Loucy (cell line): ENCODE results near the gene HPCA.

Source experiments
- H2AFZ ChIP-seq: fragments of 200-600 bp; sonication (generic); 2 replicates; pipeline ENCODE4 v1.6.0; 2016; ENCODE audit warnings: antibody characterized with exemption, mild to moderate bottlenecking, low read length, moderate library complexity
- H3F3A ChIP-seq: fragments of 200-600 bp; 2 replicates; pipeline ENCODE4 v1.6.0; 2016; ENCODE audit warnings: antibody characterized with exemption, low read depth, mild to moderate bottlenecking
- H3K27me3 ChIP-seq: fragments of 200-600 bp; sonication (generic); 2 replicates; pipeline ENCODE4 v1.6.1; 2014; ENCODE audit warnings: low read length, mild to moderate bottlenecking; ENCODE audit not compliant: insufficient read depth, poor library complexity, severe bottlenecking
- H3K36me3 ChIP-seq: fragments of 200-600 bp; sonication (generic); 2 replicates; pipeline ENCODE4 v1.6.1; 2016; ENCODE audit warnings: low read length; ENCODE audit not compliant: insufficient read depth
- H3K4me1 ChIP-seq: fragments of 200-600 bp; sonication (generic); 2 replicates; pipeline ENCODE4 v1.5.1; 2014; ENCODE audit warnings: low read length, mild to moderate bottlenecking; ENCODE audit not compliant: insufficient read depth, poor library complexity, severe bottlenecking
- H3K4me2 ChIP-seq: fragments of 200-600 bp; sonication (generic); 2 replicates; pipeline ENCODE4 v1.6.0; 2014; ENCODE audit warnings: antibody characterized with exemption, low read length, low read depth, mild to moderate bottlenecking; ENCODE audit not compliant: poor library complexity, severe bottlenecking
- H3K4me3 ChIP-seq: fragments of 200-600 bp; sonication (generic); 2 replicates; pipeline ENCODE4 v1.5.1; 2014; ENCODE audit warnings: low read length, mild to moderate bottlenecking, mixed read lengths; ENCODE audit not compliant: poor library complexity, severe bottlenecking
- H3K79me2 ChIP-seq: fragments of 200-600 bp; sonication (generic); 2 replicates; pipeline ENCODE4 v1.6.1; 2014; ENCODE audit warnings: low read length; ENCODE audit not compliant: insufficient read depth
- H3K9ac ChIP-seq: fragments of 200-600 bp; sonication (generic); 2 replicates; pipeline ENCODE4 v1.6.0; 2014; ENCODE audit warnings: mild to moderate bottlenecking, low read depth, low read length, moderate library complexity; ENCODE audit not compliant: poor library complexity, severe bottlenecking
- H3K9me2 ChIP-seq: fragments of 200-600 bp; sonication (generic); replicated peaks from 2 replicates; pipeline ENCODE4 v1.6.1; 2016; ENCODE audit warnings: low read depth, low read length, mixed read lengths
- H3K9me3 ChIP-seq: fragments of 200-600 bp; sonication (generic); 2 replicates; pipeline ENCODE4 v1.6.1; 2014; ENCODE audit warnings: mild to moderate bottlenecking, antibody characterized with exemption, low read length, low read depth; ENCODE audit not compliant: insufficient read depth
- H4K20me1 ChIP-seq: fragments of 200-600 bp; sonication (generic); 2 replicates; pipeline ENCODE4 v1.6.0; 2014; ENCODE audit warnings: antibody characterized with exemption, low read length, mild to moderate bottlenecking; ENCODE audit not compliant: insufficient read depth, poor library complexity, severe bottlenecking
- EZH2phosphoT487 ChIP-seq: fragments of 200-600 bp; IDR thresholded peaks from 2 replicates; pipeline ENCODE4 v1.6.1; 2018; ENCODE audit warnings: antibody characterized with exemption, mild to moderate bottlenecking, moderate library complexity, borderline replicate concordance
- TF ChIP-seq, protein P1 (sequence below): fragments of 200-600 bp; sonication (generic); conservative IDR thresholded peaks from 2 replicates; pipeline ENCODE4 v1.5.1; 2014; ENCODE audit warnings: mild to moderate bottlenecking, antibody characterized with exemption, low read length

Gene HPCA

DNA sequence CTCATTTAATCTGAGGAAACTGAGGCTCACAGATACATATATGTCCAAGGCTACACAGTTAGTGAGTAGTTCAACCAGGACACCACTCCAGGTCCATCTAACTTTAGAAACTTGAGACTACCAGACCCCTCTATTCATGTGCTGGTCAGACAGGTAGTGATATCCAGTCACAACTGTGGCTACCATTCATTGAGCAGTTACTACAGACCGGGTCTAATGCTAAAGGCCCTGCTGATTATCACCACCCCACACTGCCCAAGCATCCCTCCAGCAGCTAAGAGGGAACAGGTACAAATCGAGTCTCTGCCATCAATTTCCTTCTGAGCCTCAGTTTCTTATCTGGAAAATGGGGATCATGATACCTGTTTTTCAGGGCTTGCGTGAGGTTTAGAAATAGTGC is 5.3 kb downstream of the HPCA start:
- Histone ChIP-seq H4K20me1 (no peaks in the 10 kb centered on the region), H3K27me3 (no peaks in the 10 kb centered on the region), H3K36me3 (no peaks in the 10 kb centered on the region), H3K9me2 (no peaks in the 10 kb centered on the region), H3K9ac (no peak overlapping the region), H3K4me2 (no peak overlapping the region), H3K4me1 (no peaks in the 10 kb centered on the region), H2AFZ (no peak overlapping the region), H3K79me2 (no peaks in the 10 kb centered on the region), H3F3A (no peaks in the 10 kb centered on the region), H3K4me3 (no peak overlapping the region), H3K9me3 (no peaks in the 10 kb centered on the region)
- TF ChIP-seq, protein P1, sequence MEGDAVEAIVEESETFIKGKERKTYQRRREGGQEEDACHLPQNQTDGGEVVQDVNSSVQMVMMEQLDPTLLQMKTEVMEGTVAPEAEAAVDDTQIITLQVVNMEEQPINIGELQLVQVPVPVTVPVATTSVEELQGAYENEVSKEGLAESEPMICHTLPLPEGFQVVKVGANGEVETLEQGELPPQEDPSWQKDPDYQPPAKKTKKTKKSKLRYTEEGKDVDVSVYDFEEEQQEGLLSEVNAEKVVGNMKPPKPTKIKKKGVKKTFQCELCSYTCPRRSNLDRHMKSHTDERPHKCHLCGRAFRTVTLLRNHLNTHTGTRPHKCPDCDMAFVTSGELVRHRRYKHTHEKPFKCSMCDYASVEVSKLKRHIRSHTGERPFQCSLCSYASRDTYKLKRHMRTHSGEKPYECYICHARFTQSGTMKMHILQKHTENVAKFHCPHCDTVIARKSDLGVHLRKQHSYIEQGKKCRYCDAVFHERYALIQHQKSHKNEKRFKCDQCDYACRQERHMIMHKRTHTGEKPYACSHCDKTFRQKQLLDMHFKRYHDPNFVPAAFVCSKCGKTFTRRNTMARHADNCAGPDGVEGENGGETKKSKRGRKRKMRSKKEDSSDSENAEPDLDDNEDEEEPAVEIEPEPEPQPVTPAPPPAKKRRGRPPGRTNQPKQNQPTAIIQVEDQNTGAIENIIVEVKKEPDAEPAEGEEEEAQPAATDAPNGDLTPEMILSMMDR, result no peak
- TF ChIP-seq EZH2phosphoT487, result no peak

DNA sequence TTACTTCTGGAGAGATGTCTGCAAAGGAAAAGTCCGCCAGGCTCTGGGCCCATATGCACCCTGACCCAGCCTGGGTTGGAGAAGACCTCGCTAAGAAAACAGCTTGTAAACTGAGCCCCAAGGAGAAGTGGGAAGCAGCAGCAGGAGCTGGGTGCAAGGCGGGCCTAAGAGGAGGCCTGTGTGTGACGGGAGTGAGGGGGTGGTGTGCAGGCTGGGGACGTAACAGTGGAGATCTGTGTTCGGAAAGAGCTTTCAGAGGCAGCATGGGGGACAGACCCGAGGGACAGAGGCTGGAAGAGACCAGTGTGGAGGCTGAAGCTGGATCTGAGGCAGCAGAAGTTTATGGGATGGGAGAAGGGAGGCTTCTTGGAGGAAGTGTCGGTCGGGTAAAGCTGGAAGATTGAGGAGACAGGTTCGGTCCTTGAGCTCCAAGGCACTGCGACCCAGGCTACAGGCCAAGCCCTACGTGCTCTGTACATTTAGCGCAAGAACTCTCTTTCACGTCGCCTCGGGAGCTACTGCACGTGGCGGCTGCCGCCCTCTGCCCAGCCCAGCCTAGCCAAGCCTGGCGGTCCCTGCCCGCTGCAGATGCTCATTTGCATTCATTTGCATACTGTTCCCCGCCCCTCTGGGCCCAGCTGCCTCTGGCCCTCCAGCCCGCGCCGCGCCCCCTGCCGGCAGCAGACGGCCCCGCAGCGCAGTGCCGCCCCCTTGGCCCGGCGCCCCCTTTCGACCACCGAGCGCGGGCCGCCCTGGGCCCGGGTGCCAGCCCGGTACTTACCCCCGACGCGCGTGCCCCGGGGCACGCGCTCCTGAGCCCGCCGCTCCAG is 6.3 kb downstream of the HPCA start:
- H3K79me2 ChIP-seq, result no peaks in the 10 kb centered on the region
- no peak overlapping the region for H2AFZ ChIP-seq
- H3K36me3 ChIP-seq, result no peaks in the 10 kb centered on the region
- H3K9ac ChIP-seq, result no peak overlapping the region
- H3K4me2 ChIP-seq, result no peak overlapping the region
- no peaks in the 10 kb centered on the region for H3K27me3 ChIP-seq
- H3K4me3 ChIP-seq, result no peak overlapping the region
- no peaks in the 10 kb centered on the region for H3F3A ChIP-seq
- no peaks in the 10 kb centered on the region for H4K20me1 ChIP-seq
- no peaks in the 10 kb centered on the region for H3K9me2 ChIP-seq
- TF ChIP-seq EZH2phosphoT487, result no peak
- TF ChIP-seq, protein P1, result no peak
- H3K9me3 ChIP-seq, result no peaks in the 10 kb centered on the region
- H3K4me1 ChIP-seq, result no peaks in the 10 kb centered on the region

DNA sequence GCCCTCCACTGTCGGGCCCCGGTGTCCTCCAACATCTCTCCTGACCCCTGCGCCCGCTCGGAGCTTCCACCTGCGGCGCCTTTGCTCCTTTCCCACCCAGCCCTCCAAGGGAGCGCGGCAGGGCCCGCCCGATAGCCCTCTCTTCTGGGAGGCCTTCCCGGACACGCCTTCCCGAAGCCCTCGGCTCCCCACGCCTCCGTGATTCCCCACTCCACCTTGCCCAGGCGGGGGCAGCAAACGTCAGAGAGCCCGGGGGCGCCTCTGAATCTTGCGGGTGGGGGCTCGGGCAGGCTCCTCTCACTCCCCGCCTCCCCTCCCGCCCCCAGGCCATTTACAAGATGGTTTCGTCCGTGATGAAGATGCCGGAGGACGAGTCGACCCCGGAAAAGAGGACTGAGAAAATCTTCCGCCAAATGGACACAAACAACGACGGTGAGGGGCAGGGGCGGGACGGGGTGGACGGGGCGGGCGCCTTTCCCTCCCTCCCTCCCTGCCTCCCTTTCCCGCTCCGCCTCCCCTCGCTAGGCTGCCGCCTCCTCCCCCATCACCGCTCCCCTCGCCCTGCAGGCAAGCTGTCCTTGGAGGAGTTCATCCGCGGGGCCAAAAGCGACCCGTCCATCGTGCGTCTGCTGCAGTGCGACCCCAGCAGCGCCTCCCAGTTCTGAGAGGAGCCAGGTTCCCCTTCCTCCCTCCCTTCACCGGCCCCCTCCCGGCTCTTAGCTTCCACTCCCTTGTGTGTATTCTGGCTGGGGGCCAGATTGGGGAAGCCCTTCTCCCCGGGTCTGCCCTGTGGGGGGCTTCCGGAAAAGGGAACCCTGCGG is 7.1 kb downstream of the HPCA start:
- no peaks in the 10 kb centered on the region for H3K36me3 ChIP-seq
- no peak overlapping the region for H3K4me2 ChIP-seq
- no peaks in the 10 kb centered on the region for H3K9me3 ChIP-seq
- TF ChIP-seq EZH2phosphoT487, result no peak
- TF ChIP-seq, protein P1, result no peak
- no peaks in the 10 kb centered on the region for H3K9me2 ChIP-seq
- H3K79me2 ChIP-seq, result no peaks in the 10 kb centered on the region
- H3K4me1 ChIP-seq, result no peaks in the 10 kb centered on the region
- H2AFZ ChIP-seq, result no peak overlapping the region
- H3K27me3 ChIP-seq, result no peaks in the 10 kb centered on the region
- no peak overlapping the region for H3K4me3 ChIP-seq
- no peak overlapping the region for H3K9ac ChIP-seq
- H4K20me1 ChIP-seq, result no peaks in the 10 kb centered on the region
- H3F3A ChIP-seq, result no peaks in the 10 kb centered on the region
